GM19099 (cell line): Measurements from ENCODE around the gene HOXD8.

Experiments
- POLR2A ChIP-seq: IDR thresholded peaks from 3 replicates; pipeline ENCODE4 v1.6.1; 2011; ENCODE audit warnings: low read depth; ENCODE audit not compliant: insufficient read length; ENCODE audit errors: extremely low read depth

HOXD8 gene

GRCh38 chr2:176148751-176149421 lies 19.4 kb downstream of the HOXD8 start:
- TF ChIP-seq POLR2A, result no peak

- no peak for TF ChIP-seq POLR2A
These were observed 20.0 kb downstream of the HOXD8 start for GRCh38 chr2:176149481-176149938.

GRCh38 chr2:176149939-176150583 lies 20.6 kb downstream of the HOXD8 start:
- no peak for TF ChIP-seq POLR2A

- no peak for TF ChIP-seq POLR2A
These were observed 21.3 kb downstream of the HOXD8 start for GRCh38 chr2:176150584-176151441.

GRCh38 chr2:176151442-176152287 lies 22.2 kb downstream of the HOXD8 start, which contains the start of gene HOXD4:
HOXD4 (plus strand) TSS chr2:176151550; CDS start chr2:176151634, 84 bp downstream.
- TF ChIP-seq POLR2A, result no peak

GRCh38 chr2:176152350-176153181 lies 23.1 kb downstream of the HOXD8 start:
- TF ChIP-seq POLR2A, result peak; percentile 31

- TF ChIP-seq POLR2A, result no peak
These were observed 25.2 kb downstream of the HOXD8 start for GRCh38 chr2:176154576-176155252.

GRCh38 chr2:176155356-176156044 lies 26.0 kb downstream of the HOXD8 start:
- TF ChIP-seq POLR2A, result no peak

GRCh38 chr2:176156301-176156806 lies 26.8 kb downstream of the HOXD8 start:
- no peak for TF ChIP-seq POLR2A

- no peak for TF ChIP-seq POLR2A
These were observed 27.4 kb downstream of the HOXD8 start, which contains the start of gene HOXD3 for GRCh38 chr2:176156807-176157498. HOXD3 (plus strand) TSS chr2:176157307; CDS start chr2:176169115, 11,808 bp downstream.

- no peak for TF ChIP-seq POLR2A
These were observed 28.1 kb downstream of the HOXD8 start for GRCh38 chr2:176157499-176158185.
